Sigmoid colon (tissue), 4 donors: ENCODE data around the gene EPX.

ENCODE experiments used
- POLR2AphosphoS5 ChIP-seq, 4 donors: sonication (generic); formaldehyde crosslinking; IDR thresholded peaks; one replicate each; pipeline ENCODE4 v1.6.1; 2017; ENCODE audit warnings: antibody characterized with exemption in 4 of 4
- TF ChIP-seq, protein P1 (sequence below), 4 experiments: fragments of 450-650 bp in 3 of 4; fragments of 200-600 bp in 1 of 4; IDR thresholded peaks; one replicate each; pipeline ENCODE4 v1.5.1; 2016 to 2019; ENCODE audit warnings: antibody characterized with exemption in 4 of 4, mild to moderate bottlenecking in 3 of 4, moderate library complexity in 2 of 4

DNA sequence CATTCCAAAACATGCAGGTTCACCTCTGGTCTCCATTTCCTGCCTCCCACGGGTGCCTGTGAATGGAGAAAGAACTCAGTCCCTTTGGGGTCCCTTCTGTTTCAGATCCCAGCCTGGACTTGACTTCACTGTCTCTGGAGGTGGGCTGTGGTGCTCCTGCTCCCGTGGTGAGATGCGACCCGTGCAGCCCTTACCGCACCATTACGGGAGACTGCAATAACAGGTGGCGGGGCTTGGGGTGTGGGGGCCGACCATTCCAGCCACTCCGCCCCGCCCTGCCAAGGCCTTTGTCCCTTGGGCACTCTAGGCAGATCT is 56.4 kb downstream of the EPX start:
- TF ChIP-seq POLR2AphosphoS5 (IDR thresholded peaks at IDR 0.05): no peak
- TF ChIP-seq, protein P1, sequence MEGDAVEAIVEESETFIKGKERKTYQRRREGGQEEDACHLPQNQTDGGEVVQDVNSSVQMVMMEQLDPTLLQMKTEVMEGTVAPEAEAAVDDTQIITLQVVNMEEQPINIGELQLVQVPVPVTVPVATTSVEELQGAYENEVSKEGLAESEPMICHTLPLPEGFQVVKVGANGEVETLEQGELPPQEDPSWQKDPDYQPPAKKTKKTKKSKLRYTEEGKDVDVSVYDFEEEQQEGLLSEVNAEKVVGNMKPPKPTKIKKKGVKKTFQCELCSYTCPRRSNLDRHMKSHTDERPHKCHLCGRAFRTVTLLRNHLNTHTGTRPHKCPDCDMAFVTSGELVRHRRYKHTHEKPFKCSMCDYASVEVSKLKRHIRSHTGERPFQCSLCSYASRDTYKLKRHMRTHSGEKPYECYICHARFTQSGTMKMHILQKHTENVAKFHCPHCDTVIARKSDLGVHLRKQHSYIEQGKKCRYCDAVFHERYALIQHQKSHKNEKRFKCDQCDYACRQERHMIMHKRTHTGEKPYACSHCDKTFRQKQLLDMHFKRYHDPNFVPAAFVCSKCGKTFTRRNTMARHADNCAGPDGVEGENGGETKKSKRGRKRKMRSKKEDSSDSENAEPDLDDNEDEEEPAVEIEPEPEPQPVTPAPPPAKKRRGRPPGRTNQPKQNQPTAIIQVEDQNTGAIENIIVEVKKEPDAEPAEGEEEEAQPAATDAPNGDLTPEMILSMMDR (IDR thresholded peaks at IDR 0.05): no peak
